LHCN-M2 (cell line): ENCODE results near the gene CTIF. TPM values are rescaled to one million over a fixed set of nuclear protein-coding genes. Genes with fewer than 3 reads are reported as not detected.

ENCODE experiments used
- DNase-seq: peaks from one replicate; pipeline ENCODE4 v3.0.0-alpha.2; 2012; ENCODE audit warnings: low read depth
- total RNA-seq: library from RNA; depleted of rRNA; stranded (reverse); fragments of >200 nt; gene quantifications from 2 replicates; pipeline ENCODE4 v1.2.3, GENCODE V29; 2014

CTIF gene
- total RNA-seq, 1 experiment from 2014 or later, result 18.1 TPM

GRCh38 chr18:48619501-48619900 is 80.7 kb downstream of the CTIF start:
- no peak for DNase-seq

- no peak for DNase-seq
Observed at GRCh38 chr18:48620071-48620470, 81.2 kb downstream of the CTIF start.

GRCh38 chr18:48621240-48621639 is 82.4 kb downstream of the CTIF start:
- DNase-seq, result peak; percentile 59

GRCh38 chr18:48621815-48622555 is 83.2 kb downstream of the CTIF start:
- DNase-seq, result no peak

GRCh38 chr18:48622911-48623431 is 84.1 kb downstream of the CTIF start:
- DNase-seq, result peak; percentile 44

- peak; percentile 87 for DNase-seq
Observed at GRCh38 chr18:48623468-48624235, 84.8 kb downstream of the CTIF start.

- no peak for DNase-seq
Observed at GRCh38 chr18:48624856-48625255, 86.0 kb downstream of the CTIF start.

- peak; percentile 33 for DNase-seq
Observed at GRCh38 chr18:48627216-48627615, 88.4 kb downstream of the CTIF start.

- DNase-seq, result peak; percentile 91
Observed at GRCh38 chr18:48629730-48630324, 91.0 kb downstream of the CTIF start.

GRCh38 chr18:48631851-48632250 is 93.0 kb downstream of the CTIF start:
- no peak for DNase-seq

- no peak for DNase-seq
Observed at GRCh38 chr18:48632676-48633257, 93.9 kb downstream of the CTIF start.

- DNase-seq, result no peak
Observed at GRCh38 chr18:48634491-48634890, 95.7 kb downstream of the CTIF start.

- no peak for DNase-seq
Observed at GRCh38 chr18:48634975-48635374, 96.1 kb downstream of the CTIF start.

- no peak for DNase-seq
Observed at GRCh38 chr18:48635806-48636205, 97.0 kb downstream of the CTIF start.

- DNase-seq, result no peak
Observed at GRCh38 chr18:48636436-48636835, 97.6 kb downstream of the CTIF start.

GRCh38 chr18:48637081-48637990 is 98.5 kb downstream of the CTIF start:
- peak; percentile 47 for DNase-seq

- DNase-seq, result no peak
Observed at GRCh38 chr18:48638451-48638850, 99.6 kb downstream of the CTIF start.

GRCh38 chr18:48638896-48639771 is 100.3 kb downstream of the CTIF start:
- no peak for DNase-seq

GRCh38 chr18:48639772-48640432 is 101.1 kb downstream of the CTIF start:
- no peak for DNase-seq
